Measurements from ENCODE around the gene LDLRAD4.

DNA sequence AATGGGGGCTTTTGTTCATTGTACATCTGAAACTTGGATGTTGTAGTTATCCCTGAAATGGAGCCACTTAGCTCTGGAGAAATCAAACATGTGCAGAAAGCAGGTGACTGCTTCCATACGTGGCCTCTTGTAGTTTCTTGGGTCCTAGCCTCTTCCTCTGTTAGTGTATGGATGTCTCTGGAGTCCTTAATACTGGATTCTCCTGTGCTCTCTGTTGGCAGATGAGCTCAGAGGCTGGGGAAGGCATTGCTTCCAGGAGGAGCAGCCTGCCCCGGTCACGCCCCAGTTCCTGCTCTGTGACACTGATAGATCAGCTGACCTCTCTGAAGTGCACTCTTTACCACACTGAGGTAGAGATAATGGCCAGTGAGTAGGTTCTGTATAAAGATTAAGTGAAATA lies 176.2 kb downstream of the LDLRAD4 start:
- TF ChIP-seq, protein P1, sequence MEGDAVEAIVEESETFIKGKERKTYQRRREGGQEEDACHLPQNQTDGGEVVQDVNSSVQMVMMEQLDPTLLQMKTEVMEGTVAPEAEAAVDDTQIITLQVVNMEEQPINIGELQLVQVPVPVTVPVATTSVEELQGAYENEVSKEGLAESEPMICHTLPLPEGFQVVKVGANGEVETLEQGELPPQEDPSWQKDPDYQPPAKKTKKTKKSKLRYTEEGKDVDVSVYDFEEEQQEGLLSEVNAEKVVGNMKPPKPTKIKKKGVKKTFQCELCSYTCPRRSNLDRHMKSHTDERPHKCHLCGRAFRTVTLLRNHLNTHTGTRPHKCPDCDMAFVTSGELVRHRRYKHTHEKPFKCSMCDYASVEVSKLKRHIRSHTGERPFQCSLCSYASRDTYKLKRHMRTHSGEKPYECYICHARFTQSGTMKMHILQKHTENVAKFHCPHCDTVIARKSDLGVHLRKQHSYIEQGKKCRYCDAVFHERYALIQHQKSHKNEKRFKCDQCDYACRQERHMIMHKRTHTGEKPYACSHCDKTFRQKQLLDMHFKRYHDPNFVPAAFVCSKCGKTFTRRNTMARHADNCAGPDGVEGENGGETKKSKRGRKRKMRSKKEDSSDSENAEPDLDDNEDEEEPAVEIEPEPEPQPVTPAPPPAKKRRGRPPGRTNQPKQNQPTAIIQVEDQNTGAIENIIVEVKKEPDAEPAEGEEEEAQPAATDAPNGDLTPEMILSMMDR (IDR thresholded peaks at IDR 0.05; ENCODE audit: borderline replicate concordance, extremely low read depth, low read length, poor library complexity, severe bottlenecking): no peak
- TF ChIP-seq EZH2 (IDR thresholded peaks at IDR 0.05; ENCODE audit: borderline replicate concordance, low read depth, low read length, severe bottlenecking): no peak

Data from DND-41 (cell line).